GM10248 (cell line): Measurements from ENCODE around the gene EPHA1.

Experiments used
- CTCF ChIA-PET: fragments of 300-600 bp; sonication (Branson Sonifier 250); formaldehyde crosslinking; extraction: SDS; loops from one replicate; lab custom pipeline; 2021; ENCODE audit warnings: antibody characterized with exemption; lab: Yijun Ruan, JAX
- POLR2A ChIA-PET: fragments of 350-650 bp; sonication (Branson Sonifier 250); formaldehyde crosslinking; extraction: SDS; loops from one replicate; lab custom pipeline; 2020; ENCODE audit warnings: antibody characterized with exemption; lab: Yijun Ruan, JAX
- DNase-seq: peaks from one replicate; pipeline ENCODE4 v3.0.0; 2012; ENCODE audit errors: extremely low spot score
- CTCF ChIP-seq: IDR thresholded peaks from 2 replicates; pipeline ENCODE4 v1.5.1; 2012; ENCODE audit warnings: mild to moderate bottlenecking, low read depth; ENCODE audit errors: extremely low read depth, missing control alignments, control extremely low read depth

Gene EPHA1

GRCh38 chr7:143436325-143436946 lies 27.8 kb upstream of the EPHA1 start:
- TF ChIP-seq CTCF = no peak
- DNase-seq = no peak
- CTCF ChIA-PET = interaction anchor here (1.0 kb wide), 1 partner anchor 19 kb away, joined by 3 read pairs; no protein-coding TSS in a partner anchor
- POLR2A ChIA-PET = no interaction called here

- ChIA-PET CTCF (interaction anchor here (1.1 to 1.6 kb wide), 2 partner anchors 18 to 195 kb away, joined by 3 read pairs; no protein-coding TSS in a partner anchor), POLR2A (no interaction called here)
- DNase-seq = no peak
- TF ChIP-seq CTCF = no peak
Measured at GRCh38 chr7:143435266-143435665, 26.6 kb upstream of the EPHA1 start.

- TF ChIP-seq CTCF = no peak
- ChIA-PET POLR2A (no interaction called here), CTCF (interaction anchor here (1.4 to 1.6 kb wide), 2 partner anchors 18 to 134 kb away, joined by 3 read pairs; no protein-coding TSS in a partner anchor)
- DNase-seq = no peak
Measured at GRCh38 chr7:143434660-143435059, 26.0 kb upstream of the EPHA1 start.

GRCh38 chr7:143433759-143434158 lies 25.1 kb upstream of the EPHA1 start:
- no peak for DNase-seq
- ChIA-PET CTCF (interaction anchor here (1.4 kb wide), 1 partner anchor 133 kb away, joined by 3 read pairs; no protein-coding TSS in a partner anchor), POLR2A (no interaction called here)
- TF ChIP-seq CTCF = no peak

- ChIA-PET POLR2A (no interaction called here), CTCF (interaction anchor here (1.9 kb wide), 1 partner anchor 14 kb away, joined by 7 read pairs; no protein-coding TSS in a partner anchor)
- no peak for TF ChIP-seq CTCF
- DNase-seq = no peak
Measured at GRCh38 chr7:143431109-143431508, 22.5 kb upstream of the EPHA1 start.

GRCh38 chr7:143429770-143430698 lies 21.4 kb upstream of the EPHA1 start:
- CTCF ChIA-PET = no interaction called here
- no peak for TF ChIP-seq CTCF
- no peak for DNase-seq
- POLR2A ChIA-PET = no interaction called here
